GM23338 (cell line): ENCODE data around the gene PCOLCE2. TPM values are rescaled to one million over a fixed set of nuclear protein-coding genes. Genes with fewer than 3 reads are reported as not detected.

Experiments
- ATAC-seq: fragments of 200-7000 bp; cut with Tn5 transposase; 3 replicates; pipeline ENCODE4 v1.9.1; 2020
- DNase-seq: peaks from one replicate; pipeline ENCODE4 v3.0.0-alpha.2; 2015; ENCODE audit warnings: low spot score
- H2AFZ ChIP-seq: fragments of 200-600 bp; sonication (generic); 2 replicates; pipeline ENCODE4 v1.8.0; 2016; ENCODE audit warnings: antibody characterized with exemption, mild to moderate bottlenecking, moderate library complexity
- H3F3A ChIP-seq: fragments of 200-600 bp; sonication (generic); replicated peaks from 2 replicates; pipeline ENCODE4 v1.8.0; 2017; ENCODE audit warnings: antibody characterized with exemption, mixed run types, low read depth
- H3K27ac ChIP-seq: fragments of 200-600 bp; sonication (generic); 2 replicates; pipeline ENCODE4 v1.6.1; 2016; ENCODE audit warnings: low read depth
- H3K27me3 ChIP-seq: fragments of 200-600 bp; sonication (generic); 2 replicates; pipeline ENCODE4 v1.8.0; 2016; ENCODE audit warnings: mild to moderate bottlenecking, mixed run types, moderate library complexity; ENCODE audit not compliant: insufficient read depth
- H3K36me3 ChIP-seq: fragments of 200-600 bp; sonication (generic); 2 replicates; pipeline ENCODE4 v1.8.0; 2016; ENCODE audit warnings: mild to moderate bottlenecking; ENCODE audit not compliant: insufficient read depth
- H3K4me1 ChIP-seq: fragments of 200-600 bp; sonication (generic); 2 replicates; pipeline ENCODE4 v1.8.0; 2016; ENCODE audit warnings: mild to moderate bottlenecking, moderate library complexity; ENCODE audit not compliant: insufficient read depth
- H3K4me2 ChIP-seq: fragments of 200-600 bp; sonication (generic); 2 replicates; pipeline ENCODE4 v1.7.1; 2017; ENCODE audit warnings: mixed run types
- H3K4me3 ChIP-seq: fragments of 200-600 bp; sonication (generic); 2 replicates; pipeline ENCODE4 v1.6.1; 2016; ENCODE audit warnings: mixed run types
- H3K79me2 ChIP-seq: fragments of 200-600 bp; sonication (generic); replicated peaks from 2 replicates; pipeline ENCODE4 v1.8.0; 2017; ENCODE audit warnings: mild to moderate bottlenecking; ENCODE audit not compliant: insufficient read depth
- H3K9me2 ChIP-seq: fragments of 200-600 bp; sonication (generic); 2 replicates; pipeline ENCODE4 v1.8.0; 2017; ENCODE audit not compliant: insufficient read depth
- H4K20me1 ChIP-seq: fragments of 200-600 bp; sonication (generic); replicated peaks from 2 replicates; pipeline ENCODE4 v1.8.0; 2017; ENCODE audit warnings: mild to moderate bottlenecking; ENCODE audit not compliant: insufficient read depth
- H3K27ac Mint-ChIP-seq: 2 replicates; pipeline ENCODE4 v1.8.0; 2020; ENCODE audit warnings: inconsistent platforms, mild to moderate bottlenecking, moderate library complexity, mixed read lengths
- H3K27me3 Mint-ChIP-seq: 3 replicates; pipeline ENCODE4 v1.8.0; 2022; ENCODE audit warnings: low read depth, mild to moderate bottlenecking, moderate library complexity, mixed read lengths, inconsistent platforms; ENCODE audit not compliant: insufficient read depth, poor library complexity
- H3K36me3 Mint-ChIP-seq: 3 replicates; pipeline ENCODE4 v1.8.0; 2021; ENCODE audit warnings: low read depth, mild to moderate bottlenecking, inconsistent platforms, moderate library complexity, mixed read lengths
- H3K4me1 Mint-ChIP-seq: 3 replicates; pipeline ENCODE4 v1.8.0; 2020; ENCODE audit warnings: mild to moderate bottlenecking, inconsistent platforms, mixed read lengths
- H3K4me3 Mint-ChIP-seq: 3 replicates; pipeline ENCODE4 v1.8.0; 2021; ENCODE audit warnings: moderate library complexity, mild to moderate bottlenecking, inconsistent platforms, mixed read lengths
- H3K9me3 Mint-ChIP-seq: 3 replicates; pipeline ENCODE4 v1.8.0; 2020; ENCODE audit warnings: moderate library complexity, mild to moderate bottlenecking, inconsistent platforms, mixed read lengths
- CREB1 ChIP-seq: fragments of 250-450 bp; sonication (Bioruptor Pico); IDR thresholded peaks from 2 replicates; pipeline ENCODE4 v1.5.0; 2020; ENCODE audit warnings: low read depth, mild to moderate bottlenecking, moderate library complexity
- EZH2 ChIP-seq: fragments of 200-600 bp; sonication (generic); IDR thresholded peaks from one replicate; pipeline ENCODE4 v1.8.0; 2017; ENCODE audit warnings: antibody characterized with exemption, mild to moderate bottlenecking, low read depth; ENCODE audit not compliant: unreplicated experiment
- EZH2phosphoT487 ChIP-seq: fragments of 200-600 bp; sonication (generic); IDR thresholded peaks from one replicate; pipeline ENCODE4 v1.8.1; 2018; ENCODE audit warnings: antibody characterized with exemption; ENCODE audit not compliant: unreplicated experiment
- JUNB ChIP-seq: IDR thresholded peaks from one replicate; pipeline ENCODE4 v1.6.1; 2016; ENCODE audit warnings: antibody characterized with exemption; ENCODE audit not compliant: unreplicated experiment
- NANOG ChIP-seq: IDR thresholded peaks from 2 replicates; pipeline ENCODE4 v1.6.1; 2016; ENCODE audit warnings: antibody characterized with exemption, borderline replicate concordance
- POLR2AphosphoS5 ChIP-seq: IDR thresholded peaks from 2 replicates; pipeline ENCODE4 v1.6.1; 2016; ENCODE audit warnings: antibody characterized with exemption, low read depth
- STAT1 ChIP-seq: IDR thresholded peaks from one replicate; pipeline ENCODE4 v1.6.1; 2016; ENCODE audit warnings: antibody characterized with exemption; ENCODE audit not compliant: unreplicated experiment
- ZNF114 ChIP-seq: fragments of 250-450 bp; sonication (Bioruptor Pico); IDR thresholded peaks from 2 replicates; pipeline ENCODE4 v1.5.0; 2020; ENCODE audit warnings: mild to moderate bottlenecking, moderate library complexity
- polyA plus RNA-seq: library from polyadenylated mRNA; unstranded; fragments of >200 nt; fragmentation: Nextera tagmentation; extraction: Ambion mirVana; gene quantifications from 2 replicates; pipeline ENCODE4 v1.2.1, GENCODE V29; 2016
- total RNA-seq: library from RNA; depleted of rRNA; stranded (reverse); fragments of >200 nt; shearing (Covaris generic); gene quantifications from 2 replicates; pipeline ENCODE4 v1.2.3, GENCODE V29; 2014
- TF ChIP-seq, protein P1 (sequence below), 2 experiments: fragments of 200-600 bp in 1 of 2; sonication (generic) in 1 of 2; conservative IDR thresholded peaks; 2 replicates each; pipeline versions ENCODE4 v1.5.1 to v1.6.1; 2016 to 2017; ENCODE audit warnings: antibody characterized with exemption in 2 of 2, low read depth in 2 of 2, mild to moderate bottlenecking in 2 of 2, moderate library complexity in 1 of 2
- TF ChIP-seq, protein P2 (sequence below): IDR thresholded peaks from one replicate; pipeline ENCODE4 v1.6.1; 2018; ENCODE audit warnings: antibody characterized with exemption; ENCODE audit not compliant: unreplicated experiment
- TF ChIP-seq, protein P3 (sequence below): fragments of 250-450 bp; sonication (Bioruptor Pico); IDR thresholded peaks from 2 replicates; pipeline ENCODE4 v1.5.0; 2020; ENCODE audit warnings: mild to moderate bottlenecking, moderate library complexity

PCOLCE2 gene
- total and polyA plus RNA-seq, 2 experiments from 2014 or later = 17.7 to 22.6 TPM

GRCh38 chr3:142795332-142795731 is 93.6 kb downstream of the PCOLCE2 start:
- H3K4me1 Mint-ChIP-seq = peaks cover 20% of the 10 kb centered on the region
- H3K4me3 ChIP-seq = no peak overlapping the region
- H3K4me1 ChIP-seq = peaks cover 9% of the 10 kb centered on the region
- no peak overlapping the region for H2AFZ ChIP-seq
- no peaks in the 10 kb centered on the region for H4K20me1 ChIP-seq
- H3K27me3 ChIP-seq = no peaks in the 10 kb centered on the region
- no peak overlapping the region for H3K4me2 ChIP-seq
- TF ChIP-seq, protein P1, sequence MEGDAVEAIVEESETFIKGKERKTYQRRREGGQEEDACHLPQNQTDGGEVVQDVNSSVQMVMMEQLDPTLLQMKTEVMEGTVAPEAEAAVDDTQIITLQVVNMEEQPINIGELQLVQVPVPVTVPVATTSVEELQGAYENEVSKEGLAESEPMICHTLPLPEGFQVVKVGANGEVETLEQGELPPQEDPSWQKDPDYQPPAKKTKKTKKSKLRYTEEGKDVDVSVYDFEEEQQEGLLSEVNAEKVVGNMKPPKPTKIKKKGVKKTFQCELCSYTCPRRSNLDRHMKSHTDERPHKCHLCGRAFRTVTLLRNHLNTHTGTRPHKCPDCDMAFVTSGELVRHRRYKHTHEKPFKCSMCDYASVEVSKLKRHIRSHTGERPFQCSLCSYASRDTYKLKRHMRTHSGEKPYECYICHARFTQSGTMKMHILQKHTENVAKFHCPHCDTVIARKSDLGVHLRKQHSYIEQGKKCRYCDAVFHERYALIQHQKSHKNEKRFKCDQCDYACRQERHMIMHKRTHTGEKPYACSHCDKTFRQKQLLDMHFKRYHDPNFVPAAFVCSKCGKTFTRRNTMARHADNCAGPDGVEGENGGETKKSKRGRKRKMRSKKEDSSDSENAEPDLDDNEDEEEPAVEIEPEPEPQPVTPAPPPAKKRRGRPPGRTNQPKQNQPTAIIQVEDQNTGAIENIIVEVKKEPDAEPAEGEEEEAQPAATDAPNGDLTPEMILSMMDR (conservative IDR thresholded peaks at IDR 0.05; ENCODE audit: low read depth in 2 of 2) = no peak
- TF ChIP-seq EZH2phosphoT487 (no peak), EZH2 (no peak), NANOG (no peak), CREB1 (CRISPR knock-in tag) (no peak)
- H3K36me3 ChIP-seq = no peaks in the 10 kb centered on the region
- no peak overlapping the region for H3K27ac ChIP-seq
- no peak for DNase-seq
- peaks cover 3% of the 10 kb centered on the region; the same call in 2 of the 3 replicates for H3K36me3 Mint-ChIP-seq
- H3K9me2 ChIP-seq = no peaks in the 10 kb centered on the region
- H3K9me3 Mint-ChIP-seq = no peaks in the 10 kb centered on the region
- H3F3A ChIP-seq = no peaks in the 10 kb centered on the region
- no peak overlapping the region for H3K27ac Mint-ChIP-seq
- H3K79me2 ChIP-seq = no peaks in the 10 kb centered on the region
- H3K27me3 Mint-ChIP-seq = no peaks in the 10 kb centered on the region
- no peak overlapping the region for H3K4me3 Mint-ChIP-seq
- ATAC-seq = no peak

DNA sequence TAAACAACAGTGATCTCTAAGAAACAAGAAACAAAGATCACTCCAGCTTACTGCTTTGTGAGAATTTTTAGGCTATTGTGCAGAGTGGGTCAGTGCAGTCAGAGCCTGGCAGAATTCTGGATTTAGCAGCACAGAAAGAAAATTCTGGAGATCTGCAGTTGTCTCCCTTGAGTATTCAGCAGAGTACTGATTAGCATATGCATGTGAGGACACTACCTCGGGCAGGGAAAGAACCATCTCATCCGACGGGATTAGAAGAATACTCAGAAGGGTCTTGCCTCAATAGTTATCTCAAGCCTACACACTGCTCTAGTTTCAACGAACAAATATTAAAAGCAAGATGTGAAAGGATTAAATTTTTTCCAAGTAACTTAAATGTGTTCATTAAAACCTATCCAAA is 94.4 kb downstream of the PCOLCE2 start:
- Mint-ChIP-seq H3K36me3 (peaks cover 3% of the 10 kb centered on the region; the same call in 2 of the 3 replicates), H3K9me3 (no peaks in the 10 kb centered on the region), H3K27me3 (no peaks in the 10 kb centered on the region), H3K4me3 (no peak overlapping the region), H3K27ac (no peak overlapping the region), H3K4me1 (peaks cover 25% of the 10 kb centered on the region)
- Histone ChIP-seq H3K79me2 (no peaks in the 10 kb centered on the region), H4K20me1 (no peaks in the 10 kb centered on the region), H2AFZ (no peak overlapping the region), H3F3A (no peaks in the 10 kb centered on the region), H3K4me1 (peaks cover 9% of the 10 kb centered on the region), H3K36me3 (no peaks in the 10 kb centered on the region), H3K4me2 (0 out of 2 replicates have a peak overlapping the region, but pooled peaks have one; percentile 33), H3K4me3 (no peak overlapping the region), H3K27ac (no peak overlapping the region), H3K27me3 (no peaks in the 10 kb centered on the region), H3K9me2 (no peaks in the 10 kb centered on the region)
- ATAC-seq (peak; percentile 84), DNase-seq (peak; percentile 45)
- TF ChIP-seq ZNF114 (CRISPR knock-in tag) (no peak), NANOG (no peak), EZH2phosphoT487 (no peak), JUNB (no peak), POLR2AphosphoS5 (no peak), STAT1 (no peak), CREB1 (CRISPR knock-in tag) (no peak)
- TF ChIP-seq, protein P2, sequence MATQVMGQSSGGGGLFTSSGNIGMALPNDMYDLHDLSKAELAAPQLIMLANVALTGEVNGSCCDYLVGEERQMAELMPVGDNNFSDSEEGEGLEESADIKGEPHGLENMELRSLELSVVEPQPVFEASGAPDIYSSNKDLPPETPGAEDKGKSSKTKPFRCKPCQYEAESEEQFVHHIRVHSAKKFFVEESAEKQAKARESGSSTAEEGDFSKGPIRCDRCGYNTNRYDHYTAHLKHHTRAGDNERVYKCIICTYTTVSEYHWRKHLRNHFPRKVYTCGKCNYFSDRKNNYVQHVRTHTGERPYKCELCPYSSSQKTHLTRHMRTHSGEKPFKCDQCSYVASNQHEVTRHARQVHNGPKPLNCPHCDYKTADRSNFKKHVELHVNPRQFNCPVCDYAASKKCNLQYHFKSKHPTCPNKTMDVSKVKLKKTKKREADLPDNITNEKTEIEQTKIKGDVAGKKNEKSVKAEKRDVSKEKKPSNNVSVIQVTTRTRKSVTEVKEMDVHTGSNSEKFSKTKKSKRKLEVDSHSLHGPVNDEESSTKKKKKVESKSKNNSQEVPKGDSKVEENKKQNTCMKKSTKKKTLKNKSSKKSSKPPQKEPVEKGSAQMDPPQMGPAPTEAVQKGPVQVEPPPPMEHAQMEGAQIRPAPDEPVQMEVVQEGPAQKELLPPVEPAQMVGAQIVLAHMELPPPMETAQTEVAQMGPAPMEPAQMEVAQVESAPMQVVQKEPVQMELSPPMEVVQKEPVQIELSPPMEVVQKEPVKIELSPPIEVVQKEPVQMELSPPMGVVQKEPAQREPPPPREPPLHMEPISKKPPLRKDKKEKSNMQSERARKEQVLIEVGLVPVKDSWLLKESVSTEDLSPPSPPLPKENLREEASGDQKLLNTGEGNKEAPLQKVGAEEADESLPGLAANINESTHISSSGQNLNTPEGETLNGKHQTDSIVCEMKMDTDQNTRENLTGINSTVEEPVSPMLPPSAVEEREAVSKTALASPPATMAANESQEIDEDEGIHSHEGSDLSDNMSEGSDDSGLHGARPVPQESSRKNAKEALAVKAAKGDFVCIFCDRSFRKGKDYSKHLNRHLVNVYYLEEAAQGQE = no peak
- TF ChIP-seq, protein P3, sequence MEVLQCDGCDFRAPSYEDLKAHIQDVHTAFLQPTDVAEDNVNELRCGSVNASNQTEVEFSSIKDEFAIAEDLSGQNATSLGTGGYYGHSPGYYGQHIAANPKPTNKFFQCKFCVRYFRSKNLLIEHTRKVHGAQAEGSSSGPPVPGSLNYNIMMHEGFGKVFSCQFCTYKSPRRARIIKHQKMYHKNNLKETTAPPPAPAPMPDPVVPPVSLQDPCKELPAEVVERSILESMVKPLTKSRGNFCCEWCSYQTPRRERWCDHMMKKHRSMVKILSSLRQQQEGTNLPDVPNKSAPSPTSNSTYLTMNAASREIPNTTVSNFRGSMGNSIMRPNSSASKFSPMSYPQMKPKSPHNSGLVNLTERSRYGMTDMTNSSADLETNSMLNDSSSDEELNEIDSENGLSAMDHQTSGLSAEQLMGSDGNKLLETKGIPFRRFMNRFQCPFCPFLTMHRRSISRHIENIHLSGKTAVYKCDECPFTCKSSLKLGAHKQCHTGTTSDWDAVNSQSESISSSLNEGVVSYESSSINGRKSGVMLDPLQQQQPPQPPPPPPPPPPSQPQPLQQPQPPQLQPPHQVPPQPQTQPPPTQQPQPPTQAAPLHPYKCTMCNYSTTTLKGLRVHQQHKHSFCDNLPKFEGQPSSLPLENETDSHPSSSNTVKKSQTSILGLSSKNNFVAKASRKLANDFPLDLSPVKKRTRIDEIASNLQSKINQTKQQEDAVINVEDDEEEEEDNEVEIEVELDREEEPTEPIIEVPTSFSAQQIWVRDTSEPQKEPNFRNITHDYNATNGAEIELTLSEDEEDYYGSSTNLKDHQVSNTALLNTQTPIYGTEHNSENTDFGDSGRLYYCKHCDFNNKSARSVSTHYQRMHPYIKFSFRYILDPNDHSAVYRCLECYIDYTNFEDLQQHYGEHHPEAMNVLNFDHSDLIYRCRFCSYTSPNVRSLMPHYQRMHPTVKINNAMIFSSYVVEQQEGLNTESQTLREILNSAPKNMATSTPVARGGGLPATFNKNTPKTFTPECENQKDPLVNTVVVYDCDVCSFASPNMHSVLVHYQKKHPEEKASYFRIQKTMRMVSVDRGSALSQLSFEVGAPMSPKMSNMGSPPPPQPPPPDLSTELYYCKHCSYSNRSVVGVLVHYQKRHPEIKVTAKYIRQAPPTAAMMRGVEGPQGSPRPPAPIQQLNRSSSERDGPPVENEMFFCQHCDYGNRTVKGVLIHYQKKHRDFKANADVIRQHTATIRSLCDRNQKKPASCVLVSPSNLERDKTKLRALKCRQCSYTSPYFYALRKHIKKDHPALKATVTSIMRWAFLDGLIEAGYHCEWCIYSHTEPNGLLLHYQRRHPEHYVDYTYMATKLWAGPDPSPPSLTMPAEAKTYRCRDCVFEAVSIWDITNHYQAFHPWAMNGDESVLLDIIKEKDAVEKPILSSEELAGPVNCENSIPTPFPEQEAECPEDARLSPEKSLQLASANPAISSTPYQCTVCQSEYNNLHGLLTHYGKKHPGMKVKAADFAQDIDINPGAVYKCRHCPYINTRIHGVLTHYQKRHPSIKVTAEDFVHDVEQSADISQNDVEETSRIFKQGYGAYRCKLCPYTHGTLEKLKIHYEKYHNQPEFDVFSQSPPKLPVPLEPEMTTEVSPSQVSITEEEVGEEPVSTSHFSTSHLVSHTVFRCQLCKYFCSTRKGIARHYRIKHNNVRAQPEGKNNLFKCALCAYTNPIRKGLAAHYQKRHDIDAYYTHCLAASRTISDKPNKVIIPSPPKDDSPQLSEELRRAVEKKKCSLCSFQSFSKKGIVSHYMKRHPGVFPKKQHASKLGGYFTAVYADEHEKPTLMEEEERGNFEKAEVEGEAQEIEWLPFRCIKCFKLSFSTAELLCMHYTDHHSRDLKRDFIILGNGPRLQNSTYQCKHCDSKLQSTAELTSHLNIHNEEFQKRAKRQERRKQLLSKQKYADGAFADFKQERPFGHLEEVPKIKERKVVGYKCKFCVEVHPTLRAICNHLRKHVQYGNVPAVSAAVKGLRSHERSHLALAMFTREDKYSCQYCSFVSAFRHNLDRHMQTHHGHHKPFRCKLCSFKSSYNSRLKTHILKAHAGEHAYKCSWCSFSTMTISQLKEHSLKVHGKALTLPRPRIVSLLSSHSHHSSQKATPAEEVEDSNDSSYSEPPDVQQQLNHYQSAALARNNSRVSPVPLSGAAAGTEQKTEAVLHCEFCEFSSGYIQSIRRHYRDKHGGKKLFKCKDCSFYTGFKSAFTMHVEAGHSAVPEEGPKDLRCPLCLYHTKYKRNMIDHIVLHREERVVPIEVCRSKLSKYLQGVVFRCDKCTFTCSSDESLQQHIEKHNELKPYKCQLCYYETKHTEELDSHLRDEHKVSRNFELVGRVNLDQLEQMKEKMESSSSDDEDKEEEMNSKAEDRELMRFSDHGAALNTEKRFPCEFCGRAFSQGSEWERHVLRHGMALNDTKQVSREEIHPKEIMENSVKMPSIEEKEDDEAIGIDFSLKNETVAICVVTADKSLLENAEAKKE (CRISPR knock-in tag) = no peak
